NCI-H2171 (cell line): ENCODE results near the gene HOXB7.

ENCODE experiments used
- DNase-seq: peaks from one replicate; lab custom pipeline; 2025; lab: John Stamatoyannopoulos, UW

Gene HOXB7

DNA sequence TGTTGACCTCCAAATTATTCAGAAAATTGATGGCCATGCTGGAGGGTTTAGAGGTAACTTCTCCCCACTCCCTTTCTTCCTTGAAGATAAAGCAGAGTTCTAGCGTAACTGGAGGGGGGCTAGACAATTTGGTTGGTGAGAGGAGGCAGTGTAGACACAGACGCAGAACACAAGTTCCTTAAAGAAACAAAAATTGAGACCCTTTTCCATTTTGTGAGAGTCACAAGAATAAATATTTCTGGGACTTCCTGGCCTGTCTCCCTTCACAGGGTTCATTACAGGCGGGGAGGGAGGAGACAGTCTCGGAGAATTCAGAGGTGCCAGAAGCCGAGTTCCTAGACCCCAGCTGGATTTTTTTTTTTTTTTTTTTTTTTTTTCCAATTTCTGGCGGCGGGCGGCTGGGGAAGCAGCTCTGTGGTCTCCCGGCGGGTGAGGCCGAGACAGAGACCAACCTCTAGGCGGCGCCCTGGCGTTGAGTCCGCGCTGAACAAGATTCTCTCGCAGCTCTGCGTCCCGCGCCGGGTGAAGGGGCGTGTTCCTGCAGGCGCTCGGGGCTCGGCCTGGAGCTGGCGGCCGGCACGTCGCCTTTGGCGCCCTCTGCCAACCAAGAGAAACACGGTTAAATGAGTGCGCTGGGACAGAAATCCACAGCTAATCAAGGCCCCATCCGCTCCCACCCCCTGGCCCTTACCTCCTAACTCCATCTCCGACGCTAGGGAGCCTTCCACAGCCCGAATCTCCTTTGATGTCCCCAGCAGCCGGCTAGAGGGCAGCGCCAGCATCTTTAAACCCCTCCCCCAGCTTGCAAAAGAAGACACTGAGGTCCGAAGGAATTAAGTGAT lies 25.6 kb upstream of the HOXB7 start:
- DNase-seq = peak; percentile 68

DNA sequence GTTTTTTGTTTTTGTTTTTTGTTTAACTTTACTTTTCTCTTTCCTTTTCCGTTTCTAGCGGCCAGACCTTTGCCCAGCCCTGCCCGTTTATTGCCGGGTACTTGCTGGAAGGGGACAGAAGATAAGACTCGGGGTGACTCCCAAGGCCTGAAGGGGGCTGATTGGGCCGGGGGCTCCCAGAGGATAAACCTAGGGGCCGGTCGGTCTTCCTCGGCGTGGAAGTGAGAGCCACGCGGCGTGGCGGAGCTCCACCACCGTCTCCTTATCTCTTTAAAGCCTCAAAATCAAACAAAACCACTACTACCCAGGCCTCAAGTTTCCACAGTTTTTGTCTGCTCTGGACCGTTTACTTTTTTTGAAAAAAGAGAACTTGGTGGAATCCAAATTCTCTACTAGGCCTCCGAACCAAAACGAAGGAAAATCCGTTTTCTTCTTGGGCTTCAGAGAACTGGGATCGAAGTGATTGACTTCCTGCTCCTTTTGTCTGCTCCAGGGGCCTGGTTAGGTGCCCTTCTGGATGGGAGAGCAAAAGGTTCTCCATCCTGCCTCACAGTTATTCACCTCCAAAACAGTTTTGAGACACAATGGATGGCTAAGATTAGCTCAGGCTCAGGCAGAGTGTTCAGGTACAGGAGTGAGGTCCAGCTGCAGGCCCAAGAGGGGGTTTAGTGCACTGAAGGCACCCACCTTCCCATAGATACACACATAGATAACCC lies 23.8 kb upstream of the HOXB7 start:
- DNase-seq = no peak

DNA sequence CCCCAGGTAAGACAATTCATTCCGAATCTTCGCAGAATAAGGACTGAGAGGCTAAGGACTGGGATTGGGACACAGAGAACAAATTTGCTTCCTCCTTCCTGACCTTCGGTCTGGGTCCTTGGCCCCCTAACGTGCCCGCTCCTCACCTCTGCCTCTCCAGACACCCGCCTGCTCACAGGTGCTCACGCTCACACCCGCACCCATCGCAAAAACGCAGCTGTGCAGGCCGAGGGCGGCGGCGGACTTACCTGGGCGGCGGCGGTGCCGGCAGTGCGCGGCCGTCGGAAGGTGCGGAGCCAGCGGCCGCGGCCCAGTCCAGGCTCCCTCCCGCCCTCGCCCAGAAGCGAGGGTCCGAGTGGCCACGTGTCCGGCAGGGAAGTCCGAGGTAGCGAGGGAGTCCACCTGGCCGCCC lies 22.5 kb upstream of the HOXB7 start:
- no peak for DNase-seq

DNA sequence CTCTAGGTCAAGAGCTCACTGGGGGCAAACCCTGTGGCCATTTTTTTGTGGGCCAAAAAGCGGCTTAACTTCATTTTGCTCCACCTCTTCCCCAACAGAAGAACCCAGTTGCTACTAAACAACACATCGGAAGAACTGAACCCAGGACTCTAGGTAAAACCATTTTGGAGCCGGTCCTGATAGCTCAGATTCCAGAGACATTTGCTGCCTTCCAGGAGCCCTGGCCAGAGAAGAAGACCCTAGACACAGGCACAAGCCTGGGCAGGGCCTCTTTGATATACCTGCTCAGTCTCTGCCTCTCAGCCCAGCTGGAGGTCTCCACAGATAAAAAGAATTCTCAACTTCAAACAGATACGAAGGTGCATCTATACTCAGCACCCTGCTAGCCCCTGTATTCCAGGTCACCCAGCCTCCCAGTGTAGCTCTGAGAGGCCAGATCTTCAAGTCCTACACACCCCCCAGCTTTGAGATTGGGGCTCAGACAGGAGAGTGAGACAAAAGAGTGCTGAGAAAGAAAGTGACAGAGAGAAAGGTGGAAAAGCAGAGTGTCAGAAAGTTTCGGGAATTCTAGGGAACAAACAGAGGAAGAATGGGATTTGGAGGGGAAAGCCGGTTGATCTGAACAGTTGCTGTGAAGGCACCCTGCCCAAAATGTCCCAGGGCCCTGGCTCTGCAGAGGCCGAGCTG lies 21.9 kb upstream of the HOXB7 start:
- DNase-seq = no peak

DNA sequence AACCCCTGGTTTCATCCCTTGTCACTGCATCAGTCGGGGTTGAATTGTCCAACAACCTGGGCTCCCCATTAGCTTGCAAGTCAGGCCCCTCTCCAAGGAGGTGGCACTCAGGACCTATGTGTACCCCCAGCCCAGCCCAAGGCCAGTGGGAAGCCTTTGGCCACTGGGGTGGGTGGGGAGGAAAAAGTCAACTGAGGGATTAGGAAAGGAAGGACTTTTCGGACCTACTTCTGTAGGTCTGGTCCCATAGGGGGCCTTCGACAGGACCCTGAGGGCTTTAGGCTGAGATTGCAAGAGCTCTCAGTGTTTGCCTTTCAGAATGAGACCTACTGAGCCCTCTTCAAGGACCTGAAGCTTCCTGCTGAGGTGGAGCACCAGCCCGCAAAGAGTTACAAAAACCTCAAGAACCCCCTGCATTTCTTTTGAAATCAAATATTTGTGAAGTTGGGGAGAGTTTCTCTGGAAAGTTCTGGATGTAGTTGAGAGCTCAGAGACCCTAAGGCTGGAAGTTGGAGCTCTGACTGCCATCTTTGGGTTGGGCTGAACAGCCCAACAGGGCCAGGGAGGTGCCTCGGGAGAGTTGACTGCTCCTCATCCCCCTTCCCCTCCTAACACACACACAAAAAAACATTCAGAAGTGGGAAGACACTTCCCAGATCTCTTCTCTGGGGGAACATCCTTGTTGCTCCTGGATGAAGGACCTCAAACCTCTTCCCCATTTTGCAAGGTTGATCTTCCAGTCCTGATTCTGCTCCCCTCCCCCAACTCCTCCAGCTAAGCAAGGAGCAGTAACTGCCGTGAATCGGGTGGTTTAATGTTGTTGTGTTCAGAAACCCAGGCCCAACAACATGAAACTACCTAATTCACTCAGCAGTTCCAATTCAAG lies 21.1 kb upstream of the HOXB7 start:
- DNase-seq = no peak

DNA sequence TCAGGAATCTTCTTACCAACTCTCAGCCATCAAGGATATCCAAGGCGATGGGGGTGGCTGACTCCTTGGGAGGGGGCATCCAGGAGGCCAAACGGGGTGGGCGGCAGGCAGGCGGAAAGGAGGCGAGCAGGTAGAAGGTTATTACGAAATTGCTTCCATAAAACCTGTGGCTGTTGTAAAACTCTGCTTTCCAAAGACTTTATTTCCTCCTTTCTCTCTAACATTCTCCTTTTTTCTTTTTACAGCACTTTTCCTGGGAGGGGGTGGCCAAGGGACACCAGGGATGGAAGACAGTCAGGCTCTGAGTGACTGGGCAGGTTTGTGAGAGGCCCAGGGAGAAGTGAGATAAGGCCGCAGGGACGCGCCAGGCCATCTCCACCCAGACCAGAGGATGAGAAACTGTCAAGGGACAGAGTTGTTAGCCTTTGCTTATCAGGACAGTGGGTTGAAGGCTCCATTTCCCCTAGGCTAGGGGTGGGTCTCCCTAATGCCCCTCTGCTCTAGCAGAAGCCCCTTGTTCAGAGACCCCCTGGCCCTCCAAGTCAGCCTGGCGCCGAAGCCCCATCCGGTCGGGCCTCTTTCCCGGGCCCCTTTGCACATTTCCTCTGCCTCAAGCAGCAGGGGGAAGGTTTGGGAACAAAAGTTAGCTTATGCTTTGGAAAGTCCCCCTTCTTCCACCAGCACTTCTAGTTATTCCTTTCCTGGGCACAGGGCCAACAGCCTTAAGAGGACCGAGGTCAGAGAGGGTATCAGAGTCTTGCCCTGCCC lies 20.3 kb upstream of the HOXB7 start:
- no peak for DNase-seq

DNA sequence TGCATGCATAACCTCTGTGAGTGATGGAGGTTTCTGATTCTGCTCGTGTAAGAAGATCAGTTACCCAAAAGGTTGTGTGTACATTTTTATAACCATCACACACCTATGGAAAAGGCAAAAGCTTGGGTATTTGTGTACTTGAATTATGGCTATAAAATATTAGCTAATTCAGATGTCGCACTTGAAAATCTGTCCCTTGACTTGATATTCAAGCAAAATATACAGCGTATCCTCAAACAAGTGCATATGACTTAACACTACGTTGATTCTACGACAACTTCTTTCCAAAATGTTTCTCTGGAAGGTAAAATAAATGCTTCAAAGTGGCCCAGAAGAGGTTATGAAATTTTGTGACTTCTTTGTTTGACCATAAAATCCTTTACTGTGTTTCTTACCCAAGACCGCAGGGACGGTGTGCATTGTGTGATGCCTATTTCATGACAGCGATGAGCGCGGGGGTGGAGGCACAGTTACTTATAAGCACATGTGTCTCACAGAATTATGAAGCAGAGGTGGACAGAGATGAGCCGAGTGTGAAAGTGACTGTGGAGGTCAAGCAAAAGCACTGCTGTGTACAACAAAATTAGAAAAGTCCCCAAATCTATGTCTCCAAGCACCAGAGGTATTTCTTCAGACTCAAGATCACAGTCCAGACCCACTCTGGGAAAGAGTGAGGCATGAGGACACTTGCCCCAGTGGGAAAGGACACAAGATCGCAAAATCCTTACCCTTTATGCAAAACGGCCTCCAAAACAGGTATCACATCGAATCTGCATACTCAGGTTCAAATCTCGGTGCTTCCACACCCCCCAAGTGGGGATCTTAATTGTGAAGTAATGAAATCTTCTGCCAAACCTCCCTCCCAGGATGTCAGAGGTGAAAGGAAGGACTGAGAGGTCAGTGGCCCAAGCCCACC lies 19.4 kb upstream of the HOXB7 start:
- DNase-seq = no peak

DNA sequence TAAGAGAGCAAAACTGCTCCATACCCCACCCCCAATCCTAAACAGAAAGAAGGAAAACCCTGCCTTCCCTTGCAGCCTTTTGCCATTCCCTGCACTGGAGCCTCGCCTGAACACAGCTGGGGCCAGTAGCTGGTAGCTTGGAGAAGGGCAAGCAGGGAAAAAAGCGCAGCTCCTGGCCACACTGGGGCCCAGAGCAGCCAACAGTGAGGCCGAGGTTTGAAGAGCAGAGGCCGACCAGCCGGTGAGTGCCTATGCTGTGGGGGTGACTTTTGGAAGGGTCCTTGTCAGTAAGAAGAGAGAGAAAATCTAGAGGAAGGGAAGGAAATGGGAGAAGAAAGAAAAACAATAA lies 18.6 kb upstream of the HOXB7 start:
- DNase-seq = no peak

DNA sequence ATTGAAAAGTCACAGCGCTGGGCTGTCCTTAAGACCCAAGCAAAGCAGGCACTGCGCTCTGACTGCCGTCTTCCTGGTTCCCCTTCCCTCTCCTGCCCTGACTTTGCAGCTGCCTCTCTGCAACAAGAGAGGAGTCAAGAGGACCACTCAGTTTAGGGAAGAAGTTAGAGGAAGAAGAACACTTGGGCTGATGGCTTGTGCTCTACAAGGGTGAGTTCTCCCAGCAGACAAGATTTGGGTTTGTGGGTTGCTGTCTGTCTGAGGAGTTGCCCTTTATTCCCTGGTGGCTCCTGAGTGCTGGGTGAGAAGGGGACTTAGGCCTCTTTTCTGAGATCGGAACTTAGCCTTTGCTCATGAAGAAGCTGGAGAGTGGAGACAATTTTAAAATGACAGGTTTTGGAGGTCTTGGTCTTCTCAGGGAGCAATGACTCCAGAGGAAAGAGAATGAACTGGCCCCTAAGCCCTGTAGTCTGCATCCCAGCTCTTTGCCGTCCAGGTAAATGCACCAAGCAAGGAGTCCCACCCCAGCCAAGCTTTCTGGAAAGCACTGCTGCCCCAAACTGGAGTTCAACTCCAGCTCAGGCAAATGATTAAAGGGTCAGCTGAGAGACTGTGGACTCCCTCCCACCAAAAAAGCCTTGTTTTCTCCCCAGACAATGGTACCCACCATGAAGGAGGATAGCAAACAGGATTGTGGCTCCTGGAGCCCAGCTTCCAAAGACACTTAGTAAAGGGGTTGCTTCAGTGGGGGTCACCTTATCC lies 18.0 kb upstream of the HOXB7 start:
- DNase-seq = no peak

DNA sequence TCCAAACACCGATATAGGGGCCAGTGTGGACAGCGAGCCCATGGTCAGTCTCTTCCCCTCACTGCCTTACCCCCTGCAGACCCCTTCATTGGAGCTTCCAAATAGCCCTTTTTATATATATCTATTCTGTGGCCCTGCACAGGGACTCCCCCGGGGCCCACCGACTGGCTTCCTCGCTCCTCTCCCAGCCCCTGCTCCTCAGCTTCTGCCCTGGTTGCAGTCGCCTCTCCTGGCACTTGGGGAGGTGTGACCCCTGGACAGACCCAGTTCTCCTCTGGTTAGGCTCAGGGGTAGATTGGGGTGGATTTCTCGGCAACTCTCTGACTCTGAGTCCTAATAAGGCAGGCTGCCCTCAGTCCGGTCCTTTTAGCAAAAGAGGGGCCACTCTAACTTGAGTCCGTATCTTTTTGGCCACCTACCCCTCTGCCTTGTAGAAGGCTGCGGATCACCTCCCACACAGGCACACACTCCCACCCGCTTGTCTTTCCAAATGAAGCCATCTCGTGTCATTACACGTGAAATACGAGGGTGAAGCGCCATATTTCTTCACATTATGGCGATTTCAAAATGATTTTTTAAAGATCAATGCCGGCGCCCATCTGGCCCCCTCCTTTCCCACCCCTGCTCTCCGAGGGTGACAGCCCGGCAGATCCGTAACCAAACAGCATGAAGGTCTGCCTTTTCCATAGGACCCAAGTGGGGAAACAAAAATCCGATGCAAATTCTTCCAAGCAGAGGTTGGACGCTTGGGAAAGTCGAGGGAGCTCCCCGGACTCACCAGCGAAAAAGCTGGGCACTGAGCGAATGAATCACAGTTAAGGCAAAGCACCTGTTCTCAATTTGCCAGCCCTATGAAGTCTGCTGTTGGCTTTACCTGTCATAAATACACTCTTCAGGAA lies 17.1 kb upstream of the HOXB7 start:
- DNase-seq = no peak

DNA sequence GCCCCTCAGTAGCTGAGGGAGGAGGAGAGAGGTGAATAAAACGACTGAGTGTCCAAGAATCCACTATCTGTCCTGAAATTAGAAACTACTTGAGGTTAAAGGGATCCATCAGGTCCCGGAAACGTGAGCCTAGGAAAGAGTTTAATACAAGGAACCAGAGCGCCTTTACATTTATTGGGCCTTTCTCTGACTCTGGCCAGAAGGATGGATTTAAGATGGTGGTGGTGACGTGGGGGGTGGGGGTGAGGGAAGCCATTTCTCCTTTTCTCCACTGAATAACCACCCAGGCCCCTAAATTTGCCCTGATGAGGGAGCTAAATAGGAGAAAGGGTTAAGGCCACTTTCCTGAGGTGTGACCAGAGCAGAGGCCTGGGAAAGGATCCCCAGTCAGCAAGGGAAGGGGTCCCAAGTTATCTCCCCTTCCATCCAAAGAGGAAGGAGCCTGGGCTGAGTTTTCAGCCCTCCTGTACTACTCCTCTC lies 16.3 kb upstream of the HOXB7 start:
- DNase-seq = no peak

DNA sequence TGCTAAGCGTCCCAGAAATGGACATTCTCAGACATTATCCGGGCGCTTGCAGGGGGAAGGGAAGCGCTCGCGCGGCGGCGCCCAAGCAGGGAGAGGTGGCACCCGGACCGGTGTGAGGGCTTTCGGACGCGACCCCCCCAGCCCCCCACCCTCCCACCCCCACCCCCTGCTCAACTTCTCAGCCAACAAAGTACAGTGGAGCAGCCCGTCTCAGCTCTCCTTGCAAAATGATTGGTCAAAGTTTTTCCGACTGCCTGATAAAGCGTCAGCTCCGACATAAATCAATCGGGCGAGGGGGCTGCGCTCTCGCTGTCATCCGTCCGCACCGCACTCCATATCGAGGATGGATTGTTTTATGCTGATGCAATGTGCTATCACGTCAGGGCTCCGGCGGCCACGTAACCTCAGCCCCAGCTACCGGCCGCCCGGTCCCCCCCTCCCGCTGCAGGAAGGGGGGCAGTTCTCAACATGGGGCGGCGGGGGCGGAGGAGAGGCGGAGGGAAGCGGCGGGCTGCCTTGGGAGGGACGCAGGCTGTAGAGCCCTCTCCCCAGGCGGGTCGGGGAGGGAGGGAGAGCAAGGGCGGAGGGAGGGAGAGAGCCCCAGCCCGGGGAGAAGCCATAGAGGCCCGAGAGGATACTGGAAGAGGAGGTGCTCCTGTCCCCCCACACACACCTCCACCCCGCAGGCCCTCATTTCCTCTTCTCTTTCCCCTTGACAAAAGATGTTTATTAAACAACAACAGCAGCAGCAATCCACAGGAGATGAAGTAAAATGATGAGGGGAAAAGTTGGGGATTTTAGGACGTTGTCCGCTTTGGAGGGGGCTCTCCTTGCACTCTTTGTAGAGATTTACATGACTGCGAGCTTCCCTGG lies 15.7 kb upstream of the HOXB7 start, which contains the start of gene HOXB9:
TSS of gene HOXB9 (minus strand) at position 114 of the 873 bp plus-strand sequence. CDS start at position 25, 89 bp downstream.
- no peak for DNase-seq

DNA sequence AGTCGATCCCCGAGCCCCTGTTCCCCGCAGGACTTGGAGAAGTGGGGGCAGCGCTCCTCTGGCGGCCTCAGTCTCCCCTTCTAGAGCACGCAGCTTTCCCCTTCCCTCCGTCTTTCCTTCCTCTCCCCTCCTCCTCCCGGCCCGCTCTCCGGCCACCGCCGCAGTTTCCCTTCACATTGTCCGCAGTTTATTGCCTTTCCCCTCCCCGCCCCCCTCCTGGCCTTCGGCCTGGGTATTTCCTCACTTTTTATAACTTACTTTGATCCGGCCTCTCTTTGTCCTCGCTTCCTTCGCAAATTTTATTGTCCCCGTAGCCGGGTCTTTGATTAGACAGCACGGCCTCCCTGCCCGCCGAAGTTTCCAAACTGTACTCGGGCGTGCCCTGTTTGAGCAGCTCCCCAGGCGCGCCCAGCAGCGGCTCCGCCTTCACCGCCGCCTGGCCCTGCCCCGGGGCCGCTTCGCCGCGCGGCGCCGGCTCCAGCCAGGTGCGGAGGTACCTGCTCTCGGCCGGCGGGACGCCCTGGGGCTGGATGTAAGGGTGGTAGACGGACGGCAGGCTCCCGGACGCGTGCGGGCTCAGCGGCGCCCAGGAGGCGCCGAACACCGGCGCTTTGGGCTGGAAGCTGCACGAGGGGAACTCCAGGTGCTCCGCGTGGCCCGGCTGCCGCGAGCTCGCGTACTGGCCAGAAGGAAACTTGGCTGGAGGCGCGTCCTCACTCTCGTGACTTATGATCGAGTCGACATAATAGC lies 14.9 kb upstream of the HOXB7 start:
- no peak for DNase-seq

DNA sequence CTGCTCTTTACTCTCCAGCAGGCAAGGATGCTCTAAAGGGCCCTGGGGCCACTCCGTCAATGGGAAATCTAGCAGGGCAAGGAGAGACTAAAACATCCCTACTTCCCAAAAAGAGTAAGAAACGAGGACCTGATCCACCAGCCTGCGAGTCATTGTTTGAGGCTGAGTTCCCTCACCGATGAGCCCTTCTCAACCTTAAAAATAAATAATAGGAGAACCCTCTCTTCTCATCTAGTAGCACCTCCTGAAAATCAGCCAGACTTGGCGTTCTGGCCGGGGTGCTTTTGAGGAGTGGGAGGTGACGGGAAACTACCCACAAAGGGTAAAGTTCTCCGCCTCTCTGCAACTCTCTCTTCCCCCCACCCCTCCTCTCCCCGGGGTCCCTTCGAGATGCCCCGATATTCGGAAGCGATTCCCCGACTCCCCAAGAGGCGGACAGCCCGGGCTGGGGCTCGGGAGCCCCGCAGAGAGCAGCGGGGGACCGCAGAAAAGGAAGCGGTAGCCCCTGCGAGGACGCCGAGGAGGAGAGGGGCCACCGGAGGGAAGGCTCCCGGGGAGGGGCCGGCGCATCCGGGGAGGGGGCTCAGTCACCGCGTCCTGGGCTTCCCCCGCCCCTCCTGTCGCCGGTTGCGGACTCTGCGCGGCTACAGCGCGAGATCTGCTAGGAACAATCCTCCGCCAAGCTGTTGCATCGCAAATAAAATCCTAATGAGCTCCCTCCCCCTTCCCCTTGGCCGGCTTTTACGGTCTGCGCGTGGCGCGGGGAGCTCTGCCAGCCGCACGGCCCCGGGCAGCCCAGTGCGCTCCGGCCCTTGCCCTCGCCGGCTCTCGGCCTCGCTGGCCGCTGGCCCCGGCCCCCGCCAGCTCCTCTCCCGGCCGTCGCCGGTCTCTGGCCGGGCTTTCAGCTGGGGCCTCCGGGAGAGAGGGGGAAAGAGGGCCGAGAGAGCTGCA lies 14.0 kb upstream of the HOXB7 start:
- no peak for DNase-seq

DNA sequence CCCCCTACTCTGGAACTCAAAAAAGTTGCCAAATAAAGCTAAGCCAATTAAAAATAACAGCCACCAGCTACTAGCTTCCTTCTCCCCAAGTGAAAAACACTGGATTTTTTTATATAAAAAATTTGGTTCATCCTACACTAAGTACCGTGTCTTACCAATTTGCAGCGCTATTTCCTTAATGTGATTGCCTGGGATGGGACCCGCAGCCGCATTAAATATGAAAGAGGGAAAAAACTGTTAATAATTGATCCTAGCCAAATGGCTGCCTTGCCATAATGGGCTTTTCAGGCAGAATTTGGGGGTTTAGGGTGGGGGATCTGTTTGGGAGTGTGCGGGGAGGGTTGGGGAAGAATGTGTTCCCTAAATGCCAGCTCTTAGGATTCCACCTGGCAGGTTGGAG lies 13.3 kb upstream of the HOXB7 start:
- no peak for DNase-seq
